ENCODE results near the gene ZBTB7C.
A peak's percentile ranks its signal among the peaks of the same experiment; 100 is the strongest.

ZBTB7C gene

GRCh38 chr18:48226401-48226800, 182.8 kb downstream of the ZBTB7C start:
- TF ChIP-seq PAX5 (IDR thresholded peaks at IDR 0.05; ENCODE audit: insufficient read depth, low read length, severe bottlenecking), result no peak
- no peak for TF ChIP-seq POLR2A (IDR thresholded peaks at IDR 0.05; ENCODE audit: low read depth, low read length)
- no peak for TF ChIP-seq POU2F2 (IDR thresholded peaks at IDR 0.05; ENCODE audit: low read depth, low read length)
- no peak for TF ChIP-seq SPI1 (IDR thresholded peaks at IDR 0.05; ENCODE audit: low read depth, low read length)
- TF ChIP-seq POLR2AphosphoS5 (IDR thresholded peaks at IDR 0.05; ENCODE audit: low read depth, low read length), result no peak
- no peak for TF ChIP-seq TAF1 (IDR thresholded peaks at IDR 0.05; ENCODE audit: low read depth, low read length)
- no peak for FAIRE-seq
- no peak for DNase-seq (ENCODE audit: insufficient read length, low spot score)

GRCh38 chr18:48222118-48222517, 187.1 kb downstream of the ZBTB7C start:
- TF ChIP-seq TAF1 (IDR thresholded peaks at IDR 0.05; ENCODE audit: low read depth, low read length), result no peak
- no peak for TF ChIP-seq POU2F2 (IDR thresholded peaks at IDR 0.05; ENCODE audit: low read depth, low read length)
- no peak for TF ChIP-seq POLR2A (IDR thresholded peaks at IDR 0.05; ENCODE audit: low read depth, low read length)
- no peak for TF ChIP-seq PAX5 (IDR thresholded peaks at IDR 0.05; ENCODE audit: insufficient read depth, low read length, severe bottlenecking)
- no peak for TF ChIP-seq SPI1 (IDR thresholded peaks at IDR 0.05; ENCODE audit: low read depth, low read length)
- TF ChIP-seq POLR2AphosphoS5 (IDR thresholded peaks at IDR 0.05; ENCODE audit: low read depth, low read length), result no peak
- DNase-seq (ENCODE audit: insufficient read length, low spot score) (no peak), FAIRE-seq (peak; percentile 31)

- DNase-seq (ENCODE audit: insufficient read length, low spot score) (no peak), FAIRE-seq (no peak)
- TF ChIP-seq POU2F2 (IDR thresholded peaks at IDR 0.05; ENCODE audit: low read depth, low read length), result no peak
- no peak for TF ChIP-seq POLR2AphosphoS5 (IDR thresholded peaks at IDR 0.05; ENCODE audit: low read depth, low read length)
- no peak for TF ChIP-seq POLR2A (IDR thresholded peaks at IDR 0.05; ENCODE audit: low read depth, low read length)
- TF ChIP-seq SPI1 (IDR thresholded peaks at IDR 0.05; ENCODE audit: low read depth, low read length), result no peak
- TF ChIP-seq PAX5 (IDR thresholded peaks at IDR 0.05; ENCODE audit: insufficient read depth, low read length, severe bottlenecking), result no peak
- TF ChIP-seq TAF1 (IDR thresholded peaks at IDR 0.05; ENCODE audit: low read depth, low read length), result no peak
Measured at GRCh38 chr18:48219810-48220499, 189.2 kb downstream of the ZBTB7C start.

- no peak for FAIRE-seq
Measured at GRCh38 chr18:48219037-48219809, 190.0 kb downstream of the ZBTB7C start.

GRCh38 chr18:48218285-48219022, 190.7 kb downstream of the ZBTB7C start:
- no peak for TF ChIP-seq POU2F2 (IDR thresholded peaks at IDR 0.05; ENCODE audit: low read depth, low read length)
- no peak for TF ChIP-seq POLR2A (IDR thresholded peaks at IDR 0.05; ENCODE audit: low read depth, low read length)
- no peak for TF ChIP-seq PAX5 (IDR thresholded peaks at IDR 0.05; ENCODE audit: insufficient read depth, low read length, severe bottlenecking)
- TF ChIP-seq SPI1 (IDR thresholded peaks at IDR 0.05; ENCODE audit: low read depth, low read length), result no peak
- no peak for TF ChIP-seq TAF1 (IDR thresholded peaks at IDR 0.05; ENCODE audit: low read depth, low read length)
- TF ChIP-seq POLR2AphosphoS5 (IDR thresholded peaks at IDR 0.05; ENCODE audit: low read depth, low read length), result no peak
- DNase-seq (ENCODE audit: insufficient read length, low spot score), result no peak
- no peak for FAIRE-seq

More at GRCh38 chr18:48219037-48219809, 190.0 kb downstream of the ZBTB7C start:
- no peak for DNase-seq (ENCODE audit: insufficient read length, low spot score)
- TF ChIP-seq PAX5 (IDR thresholded peaks at IDR 0.05; ENCODE audit: insufficient read depth, low read length, severe bottlenecking) (no peak), POU2F2 (IDR thresholded peaks at IDR 0.05; ENCODE audit: low read depth, low read length) (no peak)

- TF ChIP-seq PAX5 (IDR thresholded peaks at IDR 0.05; ENCODE audit: insufficient read depth, low read length, severe bottlenecking), result no peak
- FAIRE-seq, result no peak
- DNase-seq (ENCODE audit: insufficient read length, low spot score), result no peak
Measured at GRCh38 chr18:48217258-48218250, 191.6 kb downstream of the ZBTB7C start.

- FAIRE-seq (no peak), DNase-seq (ENCODE audit: insufficient read length, low spot score) (no peak)
- TF ChIP-seq SPI1 (IDR thresholded peaks at IDR 0.05; ENCODE audit: low read depth, low read length) (no peak), POLR2AphosphoS5 (IDR thresholded peaks at IDR 0.05; ENCODE audit: low read depth, low read length) (no peak), PAX5 (IDR thresholded peaks at IDR 0.05; ENCODE audit: insufficient read depth, low read length, severe bottlenecking) (no peak), POLR2A (IDR thresholded peaks at IDR 0.05; ENCODE audit: low read depth, low read length) (no peak), POU2F2 (IDR thresholded peaks at IDR 0.05; ENCODE audit: low read depth, low read length) (no peak), TAF1 (IDR thresholded peaks at IDR 0.05; ENCODE audit: low read depth, low read length) (no peak)
Measured at GRCh38 chr18:48216639-48217257, 192.4 kb downstream of the ZBTB7C start.

- FAIRE-seq, result no peak
- TF ChIP-seq SPI1 (IDR thresholded peaks at IDR 0.05; ENCODE audit: low read depth, low read length) (no peak), POLR2A (IDR thresholded peaks at IDR 0.05; ENCODE audit: low read depth, low read length) (no peak)
- DNase-seq (ENCODE audit: insufficient read length, low spot score), result no peak
Measured at GRCh38 chr18:48215876-48216638, 193.1 kb downstream of the ZBTB7C start.

All from GM12891 (cell line).